Uterus (tissue), 2 donors: ENCODE results near the gene ZNF516.

Experiments
- CTCF ChIP-seq, 4 experiments: fragments of 200-600 bp in 2 of 4; fragments of 450-650 bp in 2 of 4; sonication (generic) in 2 of 4; IDR thresholded peaks; one replicate each; pipeline ENCODE4 v1.5.1; 2016 to 2019; ENCODE audit warnings: antibody characterized with exemption in 4 of 4, mild to moderate bottlenecking in 2 of 4, moderate library complexity in 1 of 4
- POLR2A ChIP-seq, 2 donors: fragments of 450-650 bp; IDR thresholded peaks; one replicate each; pipeline ENCODE4 v1.6.1; 2016; ENCODE audit warnings: antibody characterized with exemption in 2 of 2, mild to moderate bottlenecking in 1 of 2, moderate library complexity in 1 of 2

- TF ChIP-seq POLR2A (IDR thresholded peaks at IDR 0.05) (no peak), CTCF (IDR thresholded peaks at IDR 0.05) (no peak)
These were observed 136.3 kb downstream of the ZNF516 start for GRCh38 chr18:76358774-76359173.
